ENCODE results near the gene TRPM3.

The TRPM3 gene

DNA sequence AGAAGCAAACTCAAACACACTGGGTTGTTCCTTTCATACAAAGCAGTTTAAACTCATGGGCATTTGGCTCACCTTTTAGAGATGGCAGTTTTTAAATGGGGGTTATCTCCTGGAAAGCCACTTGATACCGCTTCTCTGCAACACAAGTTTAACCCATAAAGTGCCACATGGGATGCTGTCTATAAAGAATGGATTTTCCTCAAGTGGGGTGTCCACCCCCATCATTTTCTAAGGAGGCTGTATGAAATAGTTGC lies 528 bp upstream of the TRPM3 start:
- DNase-seq (ENCODE audit: low spot score) = no peak
- H3K27ac ChIP-seq = no peak overlapping the region
- TF ChIP-seq, protein P1, sequence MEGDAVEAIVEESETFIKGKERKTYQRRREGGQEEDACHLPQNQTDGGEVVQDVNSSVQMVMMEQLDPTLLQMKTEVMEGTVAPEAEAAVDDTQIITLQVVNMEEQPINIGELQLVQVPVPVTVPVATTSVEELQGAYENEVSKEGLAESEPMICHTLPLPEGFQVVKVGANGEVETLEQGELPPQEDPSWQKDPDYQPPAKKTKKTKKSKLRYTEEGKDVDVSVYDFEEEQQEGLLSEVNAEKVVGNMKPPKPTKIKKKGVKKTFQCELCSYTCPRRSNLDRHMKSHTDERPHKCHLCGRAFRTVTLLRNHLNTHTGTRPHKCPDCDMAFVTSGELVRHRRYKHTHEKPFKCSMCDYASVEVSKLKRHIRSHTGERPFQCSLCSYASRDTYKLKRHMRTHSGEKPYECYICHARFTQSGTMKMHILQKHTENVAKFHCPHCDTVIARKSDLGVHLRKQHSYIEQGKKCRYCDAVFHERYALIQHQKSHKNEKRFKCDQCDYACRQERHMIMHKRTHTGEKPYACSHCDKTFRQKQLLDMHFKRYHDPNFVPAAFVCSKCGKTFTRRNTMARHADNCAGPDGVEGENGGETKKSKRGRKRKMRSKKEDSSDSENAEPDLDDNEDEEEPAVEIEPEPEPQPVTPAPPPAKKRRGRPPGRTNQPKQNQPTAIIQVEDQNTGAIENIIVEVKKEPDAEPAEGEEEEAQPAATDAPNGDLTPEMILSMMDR (IDR thresholded peaks at IDR 0.05) = no peak
- no peak overlapping the region for H3K4me3 ChIP-seq

DNA sequence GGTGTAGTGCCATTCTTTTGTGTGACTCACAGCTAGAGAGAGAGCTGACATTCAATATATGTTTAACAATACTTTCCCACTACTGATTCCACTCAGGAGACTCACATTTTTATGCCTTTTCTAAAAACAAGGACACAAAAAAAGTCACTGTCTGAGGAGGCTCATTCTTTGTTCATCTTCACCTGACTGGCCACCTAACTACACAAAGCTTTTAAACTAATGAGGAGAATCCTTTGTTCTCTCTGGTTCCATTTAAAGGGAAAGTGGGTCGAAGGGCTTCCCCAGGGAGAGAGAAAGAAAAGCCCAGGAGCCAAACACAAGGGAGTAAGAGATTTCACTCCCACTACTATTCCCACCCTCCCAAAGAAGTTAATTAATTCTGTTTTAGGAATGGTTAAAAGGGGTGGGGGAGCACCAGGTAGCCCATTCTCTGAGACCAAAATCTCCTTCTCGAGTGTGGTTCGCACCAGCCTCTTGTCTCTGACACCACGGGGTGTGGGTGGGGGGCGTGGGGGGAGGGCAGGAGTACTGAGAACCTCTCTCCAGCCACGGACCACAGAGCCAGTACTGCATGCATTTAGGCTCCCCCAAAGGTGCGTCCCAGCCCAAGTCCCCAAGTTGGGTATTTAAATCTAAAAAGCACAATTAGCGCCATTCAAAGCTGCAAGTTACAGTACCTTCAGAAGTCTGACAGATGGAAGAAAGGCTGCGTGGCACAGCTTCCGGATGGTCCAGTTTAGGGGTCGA lies 747 bp downstream of the TRPM3 start:
- no peak overlapping the region for H3K27ac ChIP-seq
- DNase-seq (ENCODE audit: low spot score) = no peak
- TF ChIP-seq, protein P1 (IDR thresholded peaks at IDR 0.05) = no peak
- H3K4me3 ChIP-seq = no peak overlapping the region

DNA sequence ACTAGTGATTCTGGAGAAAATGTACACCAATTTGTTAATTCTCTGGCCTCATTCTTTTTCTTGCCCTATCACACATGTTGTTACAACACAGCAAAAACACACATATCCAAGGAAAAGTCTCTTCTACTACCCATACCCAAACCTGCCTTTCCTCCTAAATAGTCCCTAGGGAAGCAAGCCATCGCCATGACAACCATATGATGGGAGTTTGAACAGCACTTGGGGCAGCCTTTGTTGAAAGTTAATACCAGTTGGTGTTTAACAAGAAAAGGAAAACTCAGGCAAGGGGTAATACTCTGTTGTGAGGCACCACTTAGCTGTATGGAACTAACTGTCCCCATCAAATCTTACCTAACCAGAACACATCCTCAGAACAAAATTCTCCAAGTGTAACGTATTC lies 1.7 kb downstream of the TRPM3 start:
- no peak overlapping the region for H3K4me3 ChIP-seq
- no peak overlapping the region for H3K27ac ChIP-seq
- TF ChIP-seq, protein P1 (IDR thresholded peaks at IDR 0.05) = no peak
- no peak for DNase-seq (ENCODE audit: low spot score)

DNA sequence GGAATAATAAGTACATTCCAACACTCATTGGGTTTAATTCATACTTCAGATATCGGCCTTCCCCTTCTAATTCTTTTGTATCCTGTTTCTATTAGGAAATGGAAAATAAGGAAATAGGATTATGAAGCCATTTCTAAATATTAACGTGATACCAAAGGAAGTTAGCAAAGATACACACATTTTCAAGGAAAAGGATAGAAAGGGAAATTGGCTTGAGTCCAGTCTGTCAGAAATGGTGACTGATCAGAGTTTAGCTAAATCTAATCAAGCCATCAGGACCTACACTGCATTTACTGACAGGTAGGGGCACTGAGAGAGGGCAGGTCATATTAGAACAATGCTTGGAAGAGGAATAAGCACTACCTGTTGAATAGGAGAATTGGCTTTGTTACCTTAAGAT lies 3.1 kb downstream of the TRPM3 start:
- TF ChIP-seq, protein P1 (IDR thresholded peaks at IDR 0.05) = no peak
- no peak for DNase-seq (ENCODE audit: low spot score)
- Histone ChIP-seq H3K4me3 (no peak overlapping the region), H3K27ac (no peak overlapping the region)

DNA sequence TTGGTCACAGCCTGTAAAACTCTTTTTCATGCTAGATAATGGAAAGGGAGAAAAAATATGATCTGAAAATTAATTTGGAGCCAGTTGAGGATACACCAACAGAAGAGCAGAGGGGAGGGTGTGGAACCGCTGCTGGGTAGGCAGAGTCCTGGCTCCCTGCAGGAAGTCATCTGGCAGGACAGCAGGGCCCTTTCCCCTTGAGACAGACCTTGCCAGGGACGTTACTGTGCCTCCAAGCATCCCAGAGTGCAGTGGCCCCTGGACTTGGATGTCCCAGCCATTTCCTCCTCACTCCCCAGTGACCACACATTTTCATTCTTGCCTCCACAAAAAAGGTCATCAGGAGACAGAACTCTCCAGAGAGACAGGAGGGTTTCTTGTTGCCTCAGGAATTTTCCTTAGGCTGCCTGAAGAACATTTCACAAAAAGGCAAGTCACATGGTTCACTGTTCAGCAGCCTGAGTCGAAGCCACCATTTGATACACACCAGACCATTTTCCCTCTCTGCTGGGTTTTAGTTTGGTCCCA lies 5.9 kb downstream of the TRPM3 start:
- TF ChIP-seq, protein P1 (IDR thresholded peaks at IDR 0.05) = no peak
- Histone ChIP-seq H3K4me3 (no peak overlapping the region), H3K27ac (no peak overlapping the region)
- DNase-seq (ENCODE audit: low spot score) = no peak

DNA sequence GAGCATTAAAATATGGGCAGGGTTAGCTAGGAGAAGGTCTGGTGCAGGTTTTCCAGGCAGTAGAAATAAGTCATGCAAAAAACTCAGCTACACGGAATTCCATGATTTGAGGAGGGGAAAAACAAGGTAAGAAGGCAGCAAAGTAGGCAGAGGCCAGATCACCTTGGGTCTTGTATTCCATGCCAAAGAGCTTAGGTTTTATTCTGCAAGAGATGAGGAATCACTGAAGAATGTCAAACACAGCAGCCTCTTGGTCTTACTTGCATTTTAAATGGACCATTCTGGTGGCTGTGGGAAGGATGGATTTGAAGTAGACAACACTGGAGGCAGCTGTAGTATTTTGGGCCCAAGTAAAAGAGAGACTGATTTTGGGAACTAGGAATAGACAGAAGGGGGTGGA lies 8.6 kb downstream of the TRPM3 start:
- TF ChIP-seq, protein P1 (IDR thresholded peaks at IDR 0.05) = no peak
- DNase-seq (ENCODE audit: low spot score) = no peak
- no peak overlapping the region for H3K27ac ChIP-seq
- no peak overlapping the region for H3K4me3 ChIP-seq

DNA sequence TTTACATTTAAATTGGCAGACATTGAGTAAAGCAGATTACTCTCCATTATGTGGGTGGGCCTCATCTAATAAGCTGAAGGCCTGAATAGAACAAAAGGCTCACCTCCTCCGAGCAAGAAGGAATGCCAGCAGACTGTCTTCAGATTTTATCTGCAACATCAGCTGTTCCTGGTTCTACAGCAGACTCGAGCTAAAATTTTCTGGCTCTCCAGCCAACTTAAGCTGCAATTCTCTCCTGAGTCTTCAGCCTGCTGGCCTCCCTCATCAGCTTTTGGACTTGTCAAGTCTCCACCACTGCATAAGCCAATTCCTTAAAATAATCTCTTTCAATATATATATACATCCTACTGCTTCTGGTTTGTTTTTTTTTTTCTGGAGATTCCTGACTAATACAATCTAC lies 12.5 kb downstream of the TRPM3 start:
- DNase-seq (ENCODE audit: low spot score) = no peak
- TF ChIP-seq, protein P1 (IDR thresholded peaks at IDR 0.05) = no peak
- H3K4me3 ChIP-seq = no peak overlapping the region
- no peak overlapping the region for H3K27ac ChIP-seq

Data from coronary artery (tissue), 2 donors.